Keratinocyte (primary cell): Measurements from ENCODE around the gene SLC35B2. TPM values are rescaled to one million over a fixed set of nuclear protein-coding genes. Genes with fewer than 3 reads are reported as not detected.

ENCODE experiments used
- DNase-seq: peaks from one replicate; pipeline ENCODE4 v3.0.0-alpha.2; 2011; ENCODE audit warnings: low read depth, missing footprints, low spot score
- FAIRE-seq: peaks from 2 replicates; lab custom pipeline; 2011; peaks lifted over from hg19 to GRCh38; lab: Jason Lieb, UNC
- H2AFZ ChIP-seq: 2 replicates; pipeline ENCODE4 v1.6.0; 2012; ENCODE audit warnings: low read length, control low read depth, inconsistent platforms; ENCODE audit not compliant: control insufficient read depth
- H3K27ac ChIP-seq: 2 replicates; pipeline ENCODE4 v1.5.1; 2011; ENCODE audit warnings: low read length; ENCODE audit not compliant: control insufficient read depth, insufficient read depth
- H3K27me3 ChIP-seq: 3 replicates; pipeline ENCODE4 v1.6.0; 2011; ENCODE audit warnings: low read length; ENCODE audit not compliant: control insufficient read depth, insufficient read depth; ENCODE audit errors: extremely low read depth
- H3K36me3 ChIP-seq, 2 experiments: 2 replicates in 1 of 2; 3 replicates in 1 of 2; pipeline ENCODE4 v1.5.1; 2011; ENCODE audit warnings: low read length in 2 of 2, mild to moderate bottlenecking in 1 of 2; ENCODE audit not compliant: control insufficient read depth in 2 of 2, insufficient read depth in 2 of 2; ENCODE audit errors: extremely low read depth in 1 of 2
- H3K4me1 ChIP-seq: 3 replicates; pipeline ENCODE4 v1.5.1; 2011; ENCODE audit warnings: low read length; ENCODE audit not compliant: control insufficient read depth, insufficient read depth; ENCODE audit errors: extremely low read depth
- H3K4me2 ChIP-seq: 3 replicates; pipeline ENCODE4 v1.6.0; 2011; ENCODE audit warnings: low read depth, low read length; ENCODE audit not compliant: control insufficient read depth, insufficient read depth; ENCODE audit errors: extremely low read depth
- H3K4me3 ChIP-seq, 3 experiments: fragments of 200-600 bp in 1 of 3; sonication (generic) in 1 of 3; 2 replicates in 2 of 3; 3 replicates in 1 of 3; pipeline ENCODE4 v1.5.1; 2011 to 2016; ENCODE audit warnings: low read length in 3 of 3, mild to moderate bottlenecking in 3 of 3, control low read depth in 2 of 3, inconsistent platforms in 1 of 3, low read depth in 1 of 3, mixed read lengths in 1 of 3, mixed run types in 1 of 3, moderate library complexity in 1 of 3; ENCODE audit not compliant: control insufficient read depth in 2 of 3, insufficient read depth in 2 of 3; ENCODE audit errors: extremely low read depth in 1 of 3
- H3K79me2 ChIP-seq: 2 replicates; pipeline ENCODE4 v1.6.0; 2012; ENCODE audit warnings: low read length; ENCODE audit not compliant: control insufficient read depth, insufficient read depth
- H3K9ac ChIP-seq: 3 replicates; pipeline ENCODE4 v1.6.0; 2011; ENCODE audit warnings: low read length; ENCODE audit not compliant: control insufficient read depth, insufficient read depth; ENCODE audit errors: extremely low read depth
- H3K9me1 ChIP-seq: 3 replicates; pipeline ENCODE4 v1.6.0; 2011; ENCODE audit warnings: low read length; ENCODE audit not compliant: control insufficient read depth, insufficient read depth; ENCODE audit errors: extremely low read depth
- H3K9me3 ChIP-seq: 2 replicates; pipeline ENCODE4 v1.5.1; 2012; ENCODE audit warnings: low read depth, low read length; ENCODE audit not compliant: control insufficient read depth
- H4K20me1 ChIP-seq: 3 replicates; pipeline ENCODE4 v1.6.0; 2011; ENCODE audit warnings: low read length; ENCODE audit not compliant: control insufficient read depth, insufficient read depth; ENCODE audit errors: extremely low read depth
- CTCF ChIP-seq, 3 experiments: IDR thresholded peaks in 1 of 3; conservative IDR thresholded peaks in 1 of 3; optimal IDR thresholded peaks in 1 of 3; 2 replicates in 2 of 3; 3 replicates in 1 of 3; pipeline versions ENCODE3 to v1.5.1; 2011; ENCODE audit warnings: low read length in 3 of 3, mild to moderate bottlenecking in 3 of 3, moderate library complexity in 2 of 3, control low read depth in 1 of 3, inconsistent platforms in 1 of 3; ENCODE audit not compliant: insufficient read depth in 2 of 3; ENCODE audit errors: extremely low read depth in 1 of 3
- EZH2 ChIP-seq: IDR thresholded peaks from one replicate; pipeline ENCODE4 v1.6.1; 2012; ENCODE audit warnings: inconsistent platforms, mild to moderate bottlenecking, low read length, moderate library complexity
- dilution Hi-C: fragments of 300-500 bp; cut with MboI; formaldehyde crosslinking; loops from one replicate; pipeline ENCODE4 v1.7.0; 2020; ENCODE audit warnings: low sequenced_read_pairs; ENCODE audit not compliant: extremely low pct_ligation_motif_present
- polyA plus RNA-seq, 5 experiments: library from polyadenylated mRNA; depleted of rRNA in 3 of 5; stranded (reverse) in 3 of 5; stranded (forward) in 1 of 5; unstranded in 1 of 5; fragments of >200 nt; gene quantifications; 1 replicate in 1 of 5; 2 replicates in 3 of 5; 3 replicates in 1 of 5; pipeline versions ENCODE4 v1.2.1 to v1.2.3, GENCODE V29; 2011 to 2012; ENCODE audit warnings: missing spikeins in 2 of 5, low read depth in 1 of 5, low replicate concordance in 1 of 5

SLC35B2 gene
- polyA plus RNA-seq, 1 donor (not counting 4 experiments of a cell fraction or from before 2014, with no cell fraction given): 69.9 TPM

- DNase-seq (no peak), FAIRE-seq (no peak)
- Histone ChIP-seq H3K9me3 (no peaks in the 10 kb centered on the region), H3K9ac (no peak overlapping the region), H2AFZ (no peak overlapping the region), H3K27me3 (peaks cover 56% of the 10 kb centered on the region), H3K79me2 (no peaks in the 10 kb centered on the region), H3K9me1 (no peaks in the 10 kb centered on the region), H3K36me3 (no peaks in the 10 kb centered on the region), H3K4me3 (no peak overlapping the region), H3K4me2 (no peak overlapping the region), H4K20me1 (peaks cover 3% of the 10 kb centered on the region), H3K4me1 (peaks cover 7% of the 10 kb centered on the region), H3K27ac (no peak overlapping the region)
- dilution Hi-C loops: no loop called here
- TF ChIP-seq CTCF (optimal IDR thresholded peaks at IDR 0.05 in 1 of 3, IDR thresholded peaks at IDR 0.05 in 1 of 3, conservative IDR thresholded peaks at IDR 0.05 in 1 of 3; ENCODE audit: extremely low read depth in 1 of 3, insufficient read depth in 2 of 3, low read length in 3 of 3) (no peak), EZH2 (no peak)
These were observed 13.4 kb upstream of the SLC35B2 start for GRCh38 chr6:44270526-44271405.

GRCh38 chr6:44269921-44270525 lies 12.7 kb upstream of the SLC35B2 start, which contains the start of gene TMEM151B:
Gene TMEM151B (plus strand): TSS chr6:44270450. CDS start chr6:44270743, 293 bp downstream.
- TF ChIP-seq EZH2 (peak; percentile 99), CTCF (optimal IDR thresholded peaks at IDR 0.05 in 1 of 3, IDR thresholded peaks at IDR 0.05 in 1 of 3, conservative IDR thresholded peaks at IDR 0.05 in 1 of 3; ENCODE audit: extremely low read depth in 1 of 3, insufficient read depth in 2 of 3, low read length in 3 of 3) (no peak)
- Histone ChIP-seq H2AFZ (no peak within 1 kb of the TSS), H3K9me3 (no peaks in the 10 kb centered on the region), H3K79me2 (no peaks in the 10 kb centered on the region), H3K9me1 (no peaks in the 10 kb centered on the region), H3K4me3 (no peak within 1 kb of the TSS), H3K9ac (no peak within 1 kb of the TSS), H3K27ac (no peak within 1 kb of the TSS), H3K4me2 (no peak within 1 kb of the TSS), H3K36me3 (no peaks in the 10 kb centered on the region), H4K20me1 (peaks cover 3% of the 10 kb centered on the region), H3K4me1 (peaks cover 7% of the 10 kb centered on the region), H3K27me3 (peaks cover 49% of the 10 kb centered on the region)
- FAIRE-seq (no peak), DNase-seq (no peak)
- dilution Hi-C loops: no loop called here
